GM15510 (cell line): ENCODE data around the gene MYBPC3.

Source experiments
- POLR2A ChIP-seq: IDR thresholded peaks from 3 replicates; pipeline ENCODE4 v1.6.1; 2011; ENCODE audit warnings: borderline replicate concordance; ENCODE audit not compliant: insufficient read length; ENCODE audit errors: extremely low read depth

MYBPC3 gene

GRCh38 chr11:47391077-47391583 lies 38.6 kb upstream of the MYBPC3 start:
- no peak for TF ChIP-seq POLR2A

GRCh38 chr11:47390422-47390760 lies 37.9 kb upstream of the MYBPC3 start:
- no peak for TF ChIP-seq POLR2A

- no peak for TF ChIP-seq POLR2A
Measured at GRCh38 chr11:47389577-47390421, 37.3 kb upstream of the MYBPC3 start.

GRCh38 chr11:47388697-47389576 lies 36.4 kb upstream of the MYBPC3 start:
- TF ChIP-seq POLR2A: no peak

- TF ChIP-seq POLR2A: no peak
Measured at GRCh38 chr11:47387944-47388696, 35.6 kb upstream of the MYBPC3 start.

- TF ChIP-seq POLR2A: no peak
Measured at GRCh38 chr11:47384498-47384897, 32.0 kb upstream of the MYBPC3 start.

GRCh38 chr11:47383071-47383470 lies 30.6 kb upstream of the MYBPC3 start:
- no peak for TF ChIP-seq POLR2A

GRCh38 chr11:47380078-47380477 lies 27.6 kb upstream of the MYBPC3 start:
- TF ChIP-seq POLR2A: no peak

- TF ChIP-seq POLR2A: no peak
Measured at GRCh38 chr11:47379317-47379716, 26.8 kb upstream of the MYBPC3 start.

GRCh38 chr11:47378836-47379170 lies 26.3 kb upstream of the MYBPC3 start:
- no peak for TF ChIP-seq POLR2A

GRCh38 chr11:47378010-47378835 lies 25.7 kb upstream of the MYBPC3 start, which contains the start of gene SPI1:
TSS of gene SPI1 (minus strand) at chr11:47378547. CDS start at chr11:47378353, 194 bp downstream.
- TF ChIP-seq POLR2A: peak; percentile 76

- no peak for TF ChIP-seq POLR2A
Measured at GRCh38 chr11:47377571-47378009, 25.1 kb upstream of the MYBPC3 start.

- TF ChIP-seq POLR2A: no peak
Measured at GRCh38 chr11:47376525-47377371, 24.2 kb upstream of the MYBPC3 start.
